Hematopoietic multipotent progenitor cell treated with erythropoietin and hydrocortisone succinate and interleukin-3 and kit ligand, for 15 days (in vitro differentiated cells): ENCODE results near the gene APOF.
"Not testable (repeated sequence)": the region's sequence is repeated elsewhere in the genome, so short reads cannot be mapped to it uniquely, and the experiment has no call there.

ENCODE experiments used
- DNase-seq: peaks from one replicate; pipeline ENCODE4 v3.0.0-alpha.2; 2015; ENCODE audit warnings: low spot score

Gene APOF

DNA sequence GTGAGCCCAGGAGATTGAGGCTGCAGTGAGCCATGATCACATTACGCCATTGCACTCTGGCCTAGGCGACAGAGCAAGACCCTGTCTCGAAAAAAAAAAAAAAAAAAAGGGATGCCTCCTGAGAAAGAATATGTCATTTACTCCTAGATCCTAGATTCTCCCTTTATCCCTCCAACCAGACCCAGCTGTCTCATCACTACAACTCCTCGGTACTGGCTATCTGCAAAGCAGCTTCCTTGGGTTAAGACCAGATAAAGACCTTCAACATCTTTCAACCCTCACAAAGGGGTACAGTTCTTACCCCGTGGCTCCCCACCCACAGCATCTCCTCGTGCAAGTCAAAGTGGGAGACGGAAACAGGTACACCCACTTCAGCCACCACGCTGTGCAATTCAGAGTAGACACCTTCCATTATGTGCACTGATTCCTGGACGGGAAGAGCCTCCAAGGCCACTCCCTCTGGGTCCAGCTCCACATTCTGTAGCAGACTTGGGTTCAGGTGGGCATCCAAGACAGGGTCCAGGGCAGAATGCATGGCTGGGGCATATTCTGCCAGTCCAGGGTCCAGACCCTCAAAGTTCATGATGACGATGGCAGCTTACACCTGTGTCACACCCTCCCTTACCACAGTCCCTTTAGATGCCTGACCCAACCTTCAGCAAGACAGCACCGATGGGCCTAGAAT is 30.0 kb downstream of the APOF start:
- DNase-seq = no peak

DNA sequence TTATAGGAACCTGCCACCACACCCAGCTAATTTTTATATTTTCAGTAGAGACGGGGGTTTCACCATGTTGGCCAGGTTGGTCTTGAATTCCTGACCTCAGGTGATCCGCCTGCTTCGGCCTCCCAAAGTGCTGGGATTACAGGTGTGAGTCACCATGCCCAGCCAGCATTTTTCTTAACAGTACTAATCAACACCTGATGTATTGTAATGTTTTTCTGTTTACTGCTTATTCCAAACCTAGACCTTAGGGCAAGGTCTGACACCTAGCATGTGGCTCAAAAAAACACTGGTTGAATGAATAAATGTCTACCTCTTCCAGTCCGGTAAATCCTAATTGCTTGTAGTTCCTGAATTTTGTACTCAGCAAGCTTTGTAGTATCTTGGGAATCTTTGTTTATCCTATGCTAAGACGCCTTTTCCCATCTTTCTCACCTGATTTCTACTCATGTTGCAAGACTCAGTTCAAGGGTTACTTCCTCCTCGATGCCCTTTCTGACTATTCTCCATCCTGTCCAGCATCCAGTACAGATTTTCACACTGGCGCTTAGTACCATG is 31.6 kb downstream of the APOF start:
- no peak for DNase-seq

GRCh38 chr12:56326533-56326932 is 36.1 kb downstream of the APOF start:
- no peak for DNase-seq

DNA sequence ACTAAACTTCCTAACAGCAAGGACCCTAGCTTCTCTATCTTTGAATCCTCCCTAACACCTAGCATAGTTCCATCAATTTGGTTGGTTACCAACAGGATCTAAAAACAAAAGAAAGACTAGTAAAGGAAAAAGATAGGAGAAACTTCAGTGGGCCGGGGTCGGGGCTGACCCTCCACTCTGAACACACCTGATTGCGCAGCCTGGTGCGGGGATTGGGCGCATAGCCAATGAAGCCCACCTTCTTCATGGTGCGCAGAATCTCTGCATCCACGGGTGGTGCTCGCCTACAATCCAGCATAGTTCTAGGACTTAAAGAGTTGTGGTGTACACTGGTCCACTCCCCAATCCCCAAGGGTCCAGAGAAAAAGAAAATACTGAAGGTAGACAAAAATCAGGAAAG is 36.5 kb downstream of the APOF start:
- DNase-seq = no peak

DNA sequence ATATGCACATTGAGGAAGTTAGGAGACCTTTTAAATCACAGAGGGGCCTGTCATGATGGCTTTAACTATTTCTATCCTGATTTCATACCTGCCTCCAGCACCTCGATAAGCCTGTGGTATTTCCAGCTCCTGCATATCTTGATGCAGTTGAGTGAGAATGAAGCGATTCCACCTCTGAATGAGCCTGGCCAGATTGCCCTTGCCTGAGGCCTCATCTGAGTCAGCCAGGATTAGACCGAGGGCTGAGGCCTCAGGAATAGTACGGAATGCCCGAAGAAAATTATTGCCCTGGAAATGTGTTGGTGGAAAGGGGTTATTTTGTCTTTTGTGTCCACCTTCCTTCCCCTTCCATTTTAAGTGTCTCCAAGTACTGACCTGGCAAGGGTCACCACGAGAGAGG is 38.5 kb downstream of the APOF start:
- no peak for DNase-seq

- not testable (repeated sequence) for DNase-seq
These were observed 41.0 kb downstream of the APOF start for GRCh38 chr12:56321610-56322009.

GRCh38 chr12:56321027-56321426 is 41.6 kb downstream of the APOF start:
- DNase-seq = no peak

GRCh38 chr12:56317675-56318074 is 45.0 kb downstream of the APOF start:
- no peak for DNase-seq

GRCh38 chr12:56315622-56316473 is 46.8 kb downstream of the APOF start, which contains the start of gene CNPY2:
Gene CNPY2 (minus strand): TSS chr12:56315988. CDS start chr12:56315217, 771 bp downstream.
- peak; percentile 90 for DNase-seq

DNA sequence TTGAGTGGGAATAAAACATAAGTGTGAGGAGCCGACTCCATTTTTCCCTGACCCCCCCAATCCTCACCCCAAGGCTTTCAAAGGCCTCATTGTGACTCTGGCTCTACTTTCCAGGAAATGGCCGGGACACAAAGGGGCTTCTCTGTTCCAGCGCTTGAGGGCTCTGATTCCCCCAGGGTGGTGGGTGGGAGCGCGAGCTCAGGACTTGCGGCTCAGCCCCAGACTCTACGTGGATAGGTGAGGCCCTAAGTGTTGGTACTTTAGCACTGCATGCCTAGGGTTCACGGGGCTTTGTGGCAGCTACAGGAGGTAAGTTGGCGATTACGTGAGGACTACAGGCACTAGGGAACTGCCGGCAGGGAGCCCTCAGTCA is 47.4 kb downstream of the APOF start:
- DNase-seq = no peak

- DNase-seq = no peak
These were observed 51.7 kb downstream of the APOF start for GRCh38 chr12:56311003-56311402.
